Smooth muscle cell (in vitro differentiated cells): Measurements from ENCODE around the gene ATG16L1. TPM values are rescaled to one million over a fixed set of nuclear protein-coding genes. Genes with fewer than 3 reads are reported as not detected.

ENCODE experiments used
- DNase-seq: peaks from one replicate; lab custom pipeline; 2025; ENCODE audit not compliant: unreplicated experiment; lab: John Stamatoyannopoulos, UW
- H2AFZ ChIP-seq: fragments of 200-600 bp; sonication (generic); 2 replicates; pipeline ENCODE4 v1.6.0; 2016; ENCODE audit warnings: antibody characterized with exemption, low read depth, mild to moderate bottlenecking
- H3F3A ChIP-seq: fragments of 200-600 bp; sonication (generic); 2 replicates; pipeline ENCODE4 v1.6.0; 2017; ENCODE audit warnings: antibody characterized with exemption, low read depth
- H3K27ac ChIP-seq: fragments of 200-600 bp; sonication (generic); 2 replicates; pipeline ENCODE4 v1.5.1; 2016; ENCODE audit warnings: low read depth, mild to moderate bottlenecking
- H3K27me3 ChIP-seq: fragments of 200-600 bp; sonication (generic); 2 replicates; pipeline ENCODE4 v1.6.1; 2016; ENCODE audit warnings: low read depth, mild to moderate bottlenecking
- H3K36me3 ChIP-seq: fragments of 200-600 bp; sonication (generic); 2 replicates; pipeline ENCODE4 v1.5.1; 2016; ENCODE audit warnings: low read depth
- H3K4me1 ChIP-seq: fragments of 200-600 bp; sonication (generic); 2 replicates; pipeline ENCODE4 v1.5.1; 2016; ENCODE audit warnings: low read depth
- H3K4me2 ChIP-seq: fragments of 200-600 bp; sonication (generic); 2 replicates; pipeline ENCODE4 v1.6.0; 2016; ENCODE audit warnings: mild to moderate bottlenecking
- H3K4me3 ChIP-seq: fragments of 200-600 bp; sonication (generic); 2 replicates; pipeline ENCODE4 v1.5.1; 2016; ENCODE audit warnings: mild to moderate bottlenecking
- H3K79me2 ChIP-seq: fragments of 200-600 bp; sonication (generic); 2 replicates; pipeline ENCODE4 v1.6.0; 2016; ENCODE audit warnings: low read depth, mild to moderate bottlenecking
- H3K9ac ChIP-seq: fragments of 200-600 bp; sonication (generic); 2 replicates; pipeline ENCODE4 v1.6.0; 2016; ENCODE audit warnings: low read depth
- H3K9me3 ChIP-seq: fragments of 200-600 bp; sonication (generic); replicated peaks from 2 replicates; pipeline ENCODE4 v1.5.1; 2016; ENCODE audit warnings: low read depth
- H4K20me1 ChIP-seq: fragments of 200-600 bp; sonication (generic); 2 replicates; pipeline ENCODE4 v1.6.0; 2016; ENCODE audit warnings: low read depth
- CTCF ChIP-seq: fragments of 200-600 bp; sonication (generic); IDR thresholded peaks from 2 replicates; pipeline ENCODE4 v1.5.1; 2017; ENCODE audit warnings: borderline replicate concordance, mild to moderate bottlenecking, antibody characterized with exemption; ENCODE audit not compliant: insufficient read depth, poor library complexity, severe bottlenecking
- WGBS: methylation state at CpG from one replicate; pipeline ENCODE4 v1.1.7; 2016; ENCODE audit warnings: low lambda C conversion rate; 5-methylcytosine and 5-hydroxymethylcytosine counted together
- polyA plus RNA-seq: library from polyadenylated mRNA; unstranded; fragments of >200 nt; fragmentation: Nextera tagmentation; extraction: Ambion mirVana; gene quantifications from 2 replicates; pipeline ENCODE4 v1.2.1, GENCODE V29; 2016
- total RNA-seq: library from RNA; depleted of rRNA; stranded (reverse); fragments of >200 nt; gene quantifications from 2 replicates; pipeline ENCODE4 v1.2.3, GENCODE V29; 2014

Gene ATG16L1
- total and polyA plus RNA-seq, 2 experiments from 2014 or later = 12.5 to 26.4 TPM

GRCh38 chr2:233225230-233226068 is 26.0 kb upstream of the ATG16L1 start:
- no peaks in the 10 kb centered on the region for H3K79me2 ChIP-seq
- no peak for DNase-seq
- no peak overlapping the region for H3K4me3 ChIP-seq
- WGBS = 89% methylated on average over 5 of the region's 5 CpGs
- H2AFZ ChIP-seq = no peak overlapping the region
- H3K27me3 ChIP-seq = peaks cover 3% of the 10 kb centered on the region
- no peak overlapping the region for H3K9ac ChIP-seq
- H4K20me1 ChIP-seq = no peaks in the 10 kb centered on the region
- H3K36me3 ChIP-seq = no peaks in the 10 kb centered on the region
- no peaks in the 10 kb centered on the region for H3F3A ChIP-seq
- H3K4me1 ChIP-seq = no peaks in the 10 kb centered on the region
- no peak overlapping the region for H3K27ac ChIP-seq
- H3K4me2 ChIP-seq = no peak overlapping the region
- H3K9me3 ChIP-seq = no peaks in the 10 kb centered on the region
- TF ChIP-seq CTCF = no peak

- Histone ChIP-seq H3K27me3 (peaks cover 3% of the 10 kb centered on the region), H4K20me1 (no peaks in the 10 kb centered on the region), H3F3A (no peaks in the 10 kb centered on the region), H3K36me3 (no peaks in the 10 kb centered on the region), H3K4me1 (no peaks in the 10 kb centered on the region), H3K4me2 (no peak overlapping the region), H3K9me3 (no peaks in the 10 kb centered on the region), H3K27ac (no peak overlapping the region), H3K9ac (no peak overlapping the region), H3K79me2 (no peaks in the 10 kb centered on the region), H2AFZ (no peak overlapping the region), H3K4me3 (no peak overlapping the region)
- 89% methylated on average over 2 of the region's 2 CpGs for WGBS
- DNase-seq = no peak
- no peak for TF ChIP-seq CTCF
Observed at GRCh38 chr2:233226511-233227031, 24.9 kb upstream of the ATG16L1 start.

- no peak for TF ChIP-seq CTCF
- no peaks in the 10 kb centered on the region for H3K4me1 ChIP-seq
- no peak overlapping the region for H2AFZ ChIP-seq
- no peaks in the 10 kb centered on the region for H3K36me3 ChIP-seq
- H3K9ac ChIP-seq = no peak overlapping the region
- 91% methylated on average over 7 of the region's 7 CpGs for WGBS
- no peak overlapping the region for H3K4me3 ChIP-seq
- no peak overlapping the region for H3K4me2 ChIP-seq
- peaks cover 3% of the 10 kb centered on the region for H3K27me3 ChIP-seq
- H3K27ac ChIP-seq = no peak overlapping the region
- no peaks in the 10 kb centered on the region for H3F3A ChIP-seq
- no peaks in the 10 kb centered on the region for H3K9me3 ChIP-seq
- no peak for DNase-seq
- no peaks in the 10 kb centered on the region for H3K79me2 ChIP-seq
- no peaks in the 10 kb centered on the region for H4K20me1 ChIP-seq
Observed at GRCh38 chr2:233227346-233227978, 24.0 kb upstream of the ATG16L1 start.
